Vagina (tissue), 2 donors: ENCODE measurements around the gene SPTBN1.

ENCODE experiments used
- CTCF ChIP-seq, 3 experiments: fragments of 450-650 bp in 2 of 3; fragments of 200-600 bp in 1 of 3; sonication (generic) in 1 of 3; IDR thresholded peaks; one replicate each; pipeline ENCODE4 v1.5.1; 2017 to 2019; ENCODE audit warnings: antibody characterized with exemption in 3 of 3, mild to moderate bottlenecking in 2 of 3, moderate library complexity in 2 of 3
- POLR2A ChIP-seq, 2 donors: fragments of 450-650 bp; IDR thresholded peaks; one replicate each; pipeline ENCODE4 v1.6.1; 2017; ENCODE audit warnings: antibody characterized with exemption in 2 of 2, mild to moderate bottlenecking in 2 of 2, moderate library complexity in 2 of 2

GRCh38 chr2:54609647-54610046 is 153.5 kb downstream of the SPTBN1 start:
- TF ChIP-seq CTCF (IDR thresholded peaks at IDR 0.05) (no peak), POLR2A (IDR thresholded peaks at IDR 0.05) (no peak)
